GM21423 (cell line): ENCODE results near the gene HAUS3.
"Not testable (repeated sequence)": the region's sequence is repeated elsewhere in the genome, so short reads cannot be mapped to it uniquely, and the experiment has no call there.

Experiments
- ATAC-seq: cut with Tn5 transposase; IDR thresholded peaks from one replicate; pipeline ENCODE4 v1.9.1; 2021; ENCODE audit warnings: mild to moderate bottlenecking, moderate library complexity; ENCODE audit not compliant: unreplicated experiment

The HAUS3 gene

DNA sequence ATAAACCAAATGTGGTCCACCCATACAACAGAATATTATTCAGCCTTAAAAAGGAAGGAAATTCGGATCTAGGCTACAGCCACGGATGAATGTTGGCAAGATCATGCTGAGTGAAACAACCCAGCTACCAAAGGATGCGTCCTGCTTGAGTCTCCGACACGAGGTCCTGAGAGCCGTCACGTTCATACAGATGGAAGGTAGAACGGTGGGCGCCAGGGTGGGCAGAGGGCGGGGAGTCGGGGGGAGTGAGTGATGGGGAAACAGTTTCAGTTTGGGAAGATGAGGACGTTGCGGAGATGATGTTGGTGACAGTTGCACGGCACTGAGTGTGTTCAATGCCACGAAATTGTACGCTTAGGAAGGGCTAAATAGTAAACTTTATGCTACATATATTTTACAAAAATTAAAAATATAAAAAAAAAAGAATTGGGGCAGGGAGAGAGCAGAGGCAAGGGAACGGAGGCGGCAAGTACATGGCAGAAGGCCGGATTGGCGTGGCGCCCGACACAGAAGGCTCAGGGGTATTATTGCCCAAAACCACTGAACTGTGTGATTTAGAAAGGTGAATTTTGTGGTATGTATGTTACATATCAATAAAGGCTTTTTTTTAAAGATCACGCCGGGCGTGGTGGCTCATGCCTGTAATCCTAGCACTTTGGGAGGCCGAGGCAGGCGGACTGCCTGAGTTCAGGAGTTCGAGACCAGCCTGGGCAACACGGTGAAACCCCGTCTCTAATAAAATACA is 34.8 kb upstream of the HAUS3 start:
- ATAC-seq, result no peak

DNA sequence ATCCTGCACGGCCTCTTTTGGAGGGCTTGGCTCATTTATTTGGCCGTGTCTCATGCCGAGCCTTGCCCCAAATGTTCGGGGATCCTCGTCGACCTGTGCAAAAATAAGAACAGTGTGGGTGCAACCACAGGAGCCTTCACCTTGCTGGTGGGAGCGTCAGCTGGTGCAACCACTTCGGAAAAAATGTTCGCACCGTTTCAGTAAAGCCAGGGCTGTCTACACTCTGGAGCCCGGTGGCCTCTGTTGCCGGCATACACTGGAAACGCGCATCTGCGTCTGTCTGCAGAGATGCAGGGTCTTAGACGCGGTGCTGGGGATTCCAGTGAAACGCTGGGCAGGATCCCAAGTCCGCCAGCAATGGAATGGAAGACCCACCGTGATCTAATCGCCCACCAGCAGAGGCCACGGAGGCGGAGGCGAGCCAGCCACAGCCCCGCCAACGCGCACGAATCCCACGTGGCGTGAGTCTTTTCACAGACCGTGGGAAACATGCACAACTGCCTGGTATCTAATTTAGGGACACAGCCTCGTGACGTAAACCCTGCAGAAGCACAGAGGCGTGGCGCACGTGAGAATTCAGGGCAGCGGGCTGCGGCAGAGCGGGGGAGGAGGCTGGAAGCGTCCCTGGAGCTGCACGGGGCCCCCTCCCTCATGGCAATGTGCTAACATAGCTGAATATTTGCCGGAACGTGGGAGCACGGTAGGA is 33.8 kb upstream of the HAUS3 start:
- ATAC-seq, result no peak

DNA sequence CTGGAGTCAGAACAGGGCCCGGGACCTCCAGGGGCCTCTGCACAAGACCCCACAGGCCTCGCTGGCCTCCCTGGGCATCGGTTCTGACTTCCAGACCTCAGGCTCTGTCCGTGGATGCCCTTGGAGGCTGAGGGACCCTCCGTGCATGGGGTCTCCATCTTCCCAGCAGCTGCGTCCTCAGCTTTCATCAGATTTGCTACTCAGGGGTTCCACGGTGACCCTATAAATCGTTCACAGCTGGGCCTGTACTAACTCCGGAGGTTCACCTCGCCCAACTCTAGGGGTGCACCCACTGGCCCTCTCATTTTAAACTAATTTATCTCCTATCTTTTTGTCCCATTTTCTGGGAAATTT is 33.1 kb upstream of the HAUS3 start:
- not testable (repeated sequence) for ATAC-seq

DNA sequence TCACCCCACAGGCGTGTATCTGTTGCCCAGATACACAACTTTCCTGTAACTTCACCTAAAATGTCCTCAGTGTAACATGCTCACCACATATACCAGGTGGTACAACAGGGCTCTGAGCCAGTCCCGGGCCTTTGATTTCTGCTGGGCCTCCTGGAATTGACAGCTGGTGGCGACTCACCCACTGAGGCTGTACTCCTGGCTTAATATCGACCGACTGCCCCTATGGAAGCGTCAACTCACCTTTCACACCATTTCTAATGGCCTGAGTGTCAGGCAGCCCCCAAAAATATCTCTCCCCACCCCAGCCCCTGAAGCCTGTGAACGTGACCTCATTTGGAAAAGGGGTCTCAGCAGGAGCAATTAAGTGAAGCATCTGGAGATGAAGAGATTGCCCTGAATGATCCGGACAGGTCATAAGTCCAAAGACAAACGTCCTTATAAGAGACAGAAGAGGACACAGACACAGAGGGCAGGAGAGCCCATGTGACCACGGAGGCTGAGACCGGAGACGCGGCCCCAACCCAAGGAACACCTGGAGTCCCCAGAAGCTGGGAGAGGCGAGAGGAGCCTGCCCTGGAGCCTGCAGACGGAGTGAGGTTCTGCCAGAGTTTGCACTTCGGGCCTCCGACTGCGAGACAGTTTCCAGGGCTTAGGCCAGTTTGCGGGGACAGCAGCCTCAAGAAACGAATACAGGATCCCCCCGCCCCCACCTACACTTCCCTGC is 32.6 kb upstream of the HAUS3 start:
- no peak for ATAC-seq

DNA sequence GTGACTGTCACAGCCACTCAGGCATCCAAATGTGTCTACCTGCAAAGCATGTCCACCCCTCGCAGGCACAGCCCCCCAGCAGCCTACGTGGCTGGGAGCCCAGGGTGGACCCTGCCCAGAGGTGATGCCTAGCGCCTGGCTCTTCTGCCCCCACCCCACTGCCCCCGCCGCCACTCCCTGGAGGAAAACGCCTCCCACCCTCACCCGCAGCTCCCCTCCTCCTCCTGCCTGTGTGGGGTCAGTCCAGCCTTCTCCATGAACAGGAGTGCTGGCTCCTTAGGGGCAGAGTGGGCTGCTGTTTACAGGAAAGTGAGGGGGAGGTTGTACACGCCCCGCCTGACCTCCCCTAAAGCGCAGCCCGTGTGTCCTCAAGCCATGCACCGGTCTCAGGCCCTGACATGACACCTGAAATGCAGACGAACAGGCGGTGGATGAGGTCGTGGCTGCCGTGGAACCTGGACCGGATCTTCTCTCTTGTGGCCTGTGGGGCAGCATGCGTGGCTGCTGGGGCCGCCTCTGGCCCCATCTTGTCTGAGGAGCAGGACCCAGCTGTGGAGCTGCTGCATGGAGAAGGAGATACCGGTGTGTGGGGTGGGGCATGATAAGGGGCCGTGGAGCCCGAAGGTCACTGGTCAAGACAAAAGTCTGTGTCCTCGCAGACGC is 31.9 kb upstream of the HAUS3 start:
- no peak for ATAC-seq

DNA sequence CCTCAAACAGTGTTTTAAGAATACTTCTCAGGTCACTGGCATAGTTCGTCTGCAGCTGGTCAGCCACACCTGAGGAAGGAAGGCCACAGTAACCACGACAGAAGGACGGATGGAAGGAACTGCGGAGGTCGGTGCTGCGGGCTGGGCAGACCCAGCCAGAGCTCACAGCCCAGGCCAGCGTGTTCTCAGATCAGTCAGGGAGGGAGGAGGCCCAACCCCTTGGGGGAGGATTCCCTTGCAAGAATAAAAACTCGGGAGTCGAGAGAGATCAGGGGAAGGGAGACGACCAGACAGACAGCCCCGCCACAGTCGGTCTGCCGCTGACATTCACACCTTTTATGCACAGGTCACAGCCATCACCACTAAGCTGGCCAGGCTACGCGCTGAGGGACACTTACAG is 31.3 kb upstream of the HAUS3 start:
- no peak for ATAC-seq

DNA sequence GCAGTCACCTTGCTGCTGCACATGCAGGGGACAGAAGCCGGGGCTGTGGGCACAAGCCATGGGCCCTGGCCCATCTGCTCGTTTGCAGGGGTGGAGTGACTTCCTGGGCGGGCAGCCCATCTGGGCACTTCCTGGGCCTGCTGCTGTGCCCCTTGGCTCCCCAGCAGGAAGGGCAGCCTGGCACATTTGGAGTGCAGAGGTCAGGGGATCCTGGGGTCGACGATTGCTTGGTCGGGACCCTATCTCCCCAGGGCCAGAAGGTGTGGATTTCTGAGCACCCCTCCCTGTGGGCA is 30.9 kb upstream of the HAUS3 start:
- no peak for ATAC-seq

DNA sequence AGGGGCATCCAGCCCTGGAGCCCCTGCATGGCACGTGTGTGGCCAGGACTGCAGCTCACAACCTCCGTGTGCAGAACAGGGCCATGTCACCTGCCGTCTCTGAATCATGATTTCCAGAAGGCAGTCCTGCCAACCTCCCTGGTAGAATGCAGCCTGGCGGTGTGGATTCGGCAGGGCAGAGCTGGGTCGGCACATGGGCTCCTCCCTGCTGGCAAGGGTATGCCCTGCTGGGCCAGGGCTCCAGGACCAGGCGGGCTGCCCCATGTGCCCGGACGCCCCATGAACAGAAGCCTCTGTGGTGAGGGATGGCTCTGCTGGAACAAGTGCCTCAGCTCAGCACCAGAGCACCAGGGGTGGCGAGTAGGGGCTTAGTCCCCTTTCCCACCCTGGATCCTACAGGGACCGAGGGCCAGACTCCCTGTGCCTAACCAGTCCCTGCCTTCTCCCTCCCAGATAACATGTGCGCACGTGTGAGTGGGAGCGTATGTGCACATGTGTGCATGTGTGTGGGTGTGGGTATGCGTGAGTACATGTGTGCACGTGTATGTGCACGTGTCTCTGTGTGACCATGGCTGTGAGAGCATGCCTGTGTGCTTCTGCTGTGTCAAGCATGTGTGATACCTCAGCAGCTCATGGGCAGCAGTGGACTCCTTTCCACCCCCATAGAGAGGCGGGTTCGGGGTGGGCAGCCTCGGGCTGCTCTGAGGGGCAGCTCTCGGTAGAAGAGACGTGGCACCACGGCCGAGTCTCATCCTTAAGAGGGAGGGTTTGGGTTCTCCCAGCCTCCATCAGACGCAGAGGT is 30.3 kb upstream of the HAUS3 start:
- no peak for ATAC-seq

DNA sequence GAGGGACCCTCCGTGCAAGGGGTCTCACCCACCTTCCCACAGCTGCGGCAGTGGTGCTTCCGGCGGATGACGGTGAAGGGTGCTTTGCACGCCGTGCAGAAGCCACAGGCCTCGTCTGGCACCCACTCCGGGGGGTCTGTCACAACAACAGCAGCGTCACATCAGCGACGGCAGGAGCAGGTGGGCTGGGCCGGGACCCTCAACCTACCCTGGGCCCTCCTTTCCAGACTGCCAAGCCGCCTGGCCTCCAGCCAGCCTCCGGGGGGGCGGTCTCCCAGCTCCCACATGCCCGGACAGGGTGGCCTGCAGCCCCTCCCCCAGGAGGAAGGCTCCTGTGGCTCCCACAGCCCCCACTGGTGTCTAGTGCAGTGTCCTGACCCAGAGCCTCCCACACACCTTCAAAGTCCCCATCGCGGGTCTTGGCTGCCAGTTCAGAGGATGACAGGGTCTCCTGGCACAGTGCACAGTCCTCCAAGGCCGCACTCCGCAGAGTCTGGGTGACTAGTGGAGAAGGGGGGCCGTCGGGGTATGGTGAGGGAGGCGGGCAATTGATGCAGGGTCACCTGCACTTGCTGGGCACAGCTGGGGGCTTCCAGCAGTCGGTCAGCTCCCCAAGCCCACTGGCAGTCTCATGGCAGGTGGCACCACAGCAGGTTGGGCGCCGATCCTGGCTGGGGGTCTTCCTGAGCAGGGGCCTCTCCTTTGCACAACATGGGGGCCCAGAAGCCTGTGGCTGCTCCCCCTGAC is 29.5 kb upstream of the HAUS3 start:
- no peak for ATAC-seq

DNA sequence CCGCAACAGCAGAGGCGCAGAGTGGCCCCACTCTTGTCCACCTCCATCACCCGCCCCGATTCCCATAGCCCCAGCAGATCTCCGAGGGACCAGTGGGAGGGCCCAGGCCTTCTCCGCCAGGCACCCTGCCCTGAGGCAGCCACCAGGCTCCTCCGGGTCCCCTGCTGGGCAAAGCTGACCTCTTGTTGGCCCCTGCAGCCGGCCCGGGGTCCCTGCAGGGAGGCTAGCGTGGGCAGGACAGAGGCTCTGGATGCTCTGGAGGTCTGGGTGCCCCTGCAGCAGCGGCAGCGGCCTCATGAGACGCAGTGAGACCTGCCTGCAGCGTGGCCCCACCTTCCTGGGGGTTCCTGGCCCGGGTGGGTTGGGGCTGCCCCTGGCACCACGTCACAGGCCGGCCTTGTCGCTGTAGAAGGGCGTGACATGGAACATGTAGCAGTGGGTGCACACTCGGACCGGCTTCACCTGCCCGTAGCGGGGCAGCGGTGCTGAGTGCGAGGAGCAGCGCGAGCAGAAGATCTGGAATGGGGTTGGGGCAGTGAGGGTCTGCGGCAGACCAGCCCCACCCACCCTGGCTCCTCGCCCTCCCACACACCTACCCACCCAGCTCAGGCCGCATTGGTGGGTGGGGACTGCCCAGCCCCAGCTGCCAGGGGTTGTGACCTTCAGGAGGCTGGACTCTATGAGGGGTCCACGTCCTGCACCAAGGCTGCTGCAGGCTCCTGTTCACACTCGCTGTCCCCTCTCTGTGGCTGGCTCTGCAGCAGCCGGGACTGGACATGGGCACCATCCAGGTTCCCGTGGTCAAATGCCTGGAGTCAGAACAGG is 28.6 kb upstream of the HAUS3 start:
- ATAC-seq, result no peak

DNA sequence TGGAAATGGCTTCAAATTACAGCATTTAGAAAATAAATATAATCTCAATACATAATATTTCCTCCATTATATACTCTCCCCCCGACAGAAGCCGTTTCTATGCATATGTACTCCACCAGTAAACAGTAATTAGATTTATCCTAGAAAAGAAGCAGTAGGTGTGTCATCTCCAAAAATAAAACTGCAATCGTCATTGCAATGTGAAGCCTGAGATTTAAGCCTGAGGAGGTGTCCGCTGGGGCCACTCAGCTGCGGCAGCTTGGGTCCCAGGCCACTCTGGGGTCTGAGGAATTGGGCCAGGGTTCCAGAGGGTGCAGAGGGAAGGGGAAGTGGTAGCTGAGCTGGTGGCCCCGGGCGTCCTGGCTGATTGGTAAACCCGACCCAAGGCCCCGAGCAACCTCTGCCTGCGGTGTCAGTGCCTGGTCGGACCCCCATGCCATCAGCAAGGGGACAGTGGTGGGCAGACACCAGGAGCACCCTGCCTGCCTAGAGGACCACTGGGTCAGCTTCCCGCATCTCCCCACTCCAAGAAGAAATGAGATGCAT is 27.8 kb upstream of the HAUS3 start:
- ATAC-seq, result no peak

DNA sequence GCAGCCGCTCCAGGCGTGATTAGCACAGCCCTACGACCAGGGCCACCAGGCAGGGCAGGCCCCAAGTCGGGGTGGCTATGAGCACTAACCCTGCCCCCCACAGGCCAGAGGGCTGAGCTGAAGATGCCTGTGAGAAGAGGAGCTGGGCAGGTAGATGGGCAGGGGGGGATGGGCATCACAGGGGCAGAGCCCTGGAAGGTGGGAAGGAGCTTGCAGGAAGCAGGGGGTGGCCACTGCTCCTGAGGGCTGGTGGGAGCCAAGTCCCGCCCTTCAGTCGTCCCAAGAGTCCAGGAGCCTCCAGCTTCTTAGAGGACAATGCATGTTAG is 27.2 kb upstream of the HAUS3 start:
- no peak for ATAC-seq

DNA sequence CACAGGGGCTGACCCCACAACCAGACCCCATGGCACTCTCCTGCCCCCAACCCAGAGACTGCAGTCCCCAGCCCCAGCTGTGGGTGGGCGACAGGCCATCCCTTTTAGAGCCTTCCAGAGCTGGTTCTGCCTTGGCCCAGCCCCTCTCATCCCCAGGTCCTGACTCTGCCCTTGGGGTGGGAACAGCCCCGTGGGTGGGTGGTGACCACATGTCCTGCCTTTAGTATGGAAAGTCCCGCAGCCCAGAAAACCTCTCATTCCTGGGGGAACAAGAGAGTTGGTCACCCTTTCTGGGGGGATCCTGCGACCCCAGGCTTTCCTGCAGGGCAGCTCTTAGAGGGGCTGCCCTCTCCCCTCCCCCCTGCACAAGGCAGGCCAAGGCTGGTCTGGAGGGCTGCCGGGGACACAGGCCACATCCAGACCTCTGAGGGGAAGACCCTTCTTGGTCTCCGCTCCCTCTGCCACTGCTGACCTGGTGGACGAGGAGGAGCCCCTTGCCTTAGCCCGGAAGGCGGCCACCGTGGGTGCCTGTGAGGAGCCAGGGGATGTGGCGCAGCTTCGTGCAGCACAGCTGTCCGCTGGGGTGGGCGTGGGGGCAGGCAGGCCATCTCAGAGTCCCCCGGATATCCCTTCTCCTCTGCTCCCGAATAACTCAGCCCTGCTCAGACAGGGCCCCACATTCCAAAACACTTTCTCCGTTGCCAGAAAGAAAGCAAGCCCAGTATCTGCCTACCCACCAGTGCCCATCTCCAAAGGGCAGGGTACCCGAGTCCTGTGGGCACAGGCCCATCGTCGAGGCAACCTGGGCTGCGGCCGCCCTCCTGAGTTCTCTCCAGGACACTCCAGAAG is 26.7 kb upstream of the HAUS3 start:
- no peak for ATAC-seq

DNA sequence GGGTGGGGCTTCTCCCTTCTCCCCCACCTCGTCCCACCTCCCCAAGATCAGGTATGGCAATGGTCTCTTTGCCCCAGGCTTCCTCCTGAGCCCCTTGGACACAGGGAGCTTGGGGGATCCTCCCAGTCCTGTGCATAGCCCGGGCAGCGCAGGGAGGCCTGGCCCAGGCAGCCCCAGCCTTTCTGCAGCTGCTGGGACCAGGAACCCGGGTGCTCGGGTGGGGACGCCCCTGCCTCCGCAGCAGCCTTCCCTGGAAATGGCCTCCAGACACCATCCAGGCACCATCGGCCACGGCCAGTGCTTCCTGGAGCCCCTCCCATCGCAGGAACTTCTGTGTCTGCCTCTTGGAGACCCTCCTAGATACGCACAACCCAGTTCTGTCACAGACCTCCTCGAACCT is 25.9 kb upstream of the HAUS3 start:
- ATAC-seq, result no peak

DNA sequence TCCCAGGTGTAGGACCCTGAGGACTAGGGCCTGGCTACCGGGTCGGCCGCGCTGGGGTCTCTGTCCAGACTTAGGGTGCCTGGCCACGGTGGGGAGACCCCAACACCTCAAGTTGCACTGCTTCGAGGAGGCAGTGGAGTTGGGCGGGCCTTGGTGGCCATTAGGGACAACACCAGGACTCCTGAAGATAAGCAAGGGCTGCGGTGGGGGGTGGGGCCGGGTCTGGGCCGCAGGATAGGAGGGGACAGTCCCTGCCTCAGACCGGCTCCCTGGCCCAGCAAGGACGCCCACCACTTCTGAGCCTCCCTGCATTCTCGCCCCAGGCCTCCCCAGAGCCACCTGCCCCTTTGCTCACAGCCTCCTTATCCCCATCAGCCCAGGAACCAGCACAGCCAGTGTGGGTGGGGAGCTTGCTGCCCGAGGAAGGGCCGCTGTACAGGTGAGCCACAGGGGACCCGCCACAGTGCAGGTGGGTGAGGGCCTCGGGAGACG is 25.4 kb upstream of the HAUS3 start:
- no peak for ATAC-seq

DNA sequence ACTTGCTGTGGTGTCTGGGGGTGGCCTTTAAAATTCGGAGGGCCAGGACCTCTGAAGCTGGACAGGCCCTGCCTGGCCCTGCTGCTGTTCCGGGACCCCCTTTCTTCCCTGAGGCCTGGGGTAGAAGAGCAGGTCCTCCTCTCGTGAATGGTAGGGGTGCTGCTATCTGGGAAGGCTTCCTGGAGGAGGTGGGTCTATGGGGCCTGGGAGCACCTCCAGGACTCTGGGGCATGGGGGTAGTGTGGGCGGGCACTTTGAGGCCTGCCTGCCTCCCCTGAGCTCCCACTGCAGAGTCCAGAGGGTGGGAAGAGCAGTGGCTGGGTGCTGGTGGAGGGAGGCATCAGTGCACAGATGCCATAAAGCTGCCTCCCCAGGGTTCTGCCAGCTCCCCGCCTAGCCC is 24.9 kb upstream of the HAUS3 start:
- ATAC-seq, result no peak

DNA sequence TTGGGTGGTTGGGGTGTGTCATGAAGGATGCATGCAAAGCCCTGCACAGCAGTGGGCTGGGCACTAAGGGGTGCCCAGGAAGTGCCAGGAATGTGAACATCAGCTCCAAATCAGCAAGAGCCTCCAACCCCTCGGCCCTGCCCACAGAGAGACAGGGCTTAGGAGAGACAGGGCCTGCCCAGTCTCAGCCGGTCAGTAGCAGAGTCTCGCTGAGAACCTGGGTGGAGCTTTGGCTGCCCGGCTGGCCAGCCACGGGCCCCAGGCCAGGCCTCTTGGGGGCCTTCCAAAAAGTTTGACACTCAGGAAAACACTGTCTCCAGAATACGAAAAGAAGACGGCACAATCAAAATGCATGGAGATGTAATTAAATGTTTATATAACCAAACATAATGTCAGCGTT is 24.3 kb upstream of the HAUS3 start:
- ATAC-seq, result no peak
